Measurements from ENCODE around the gene RAB7A. TPM values are rescaled to one million over a fixed set of nuclear protein-coding genes. Genes with fewer than 3 reads are reported as not detected.
A peak's percentile ranks its signal among the peaks of the same experiment; 100 is the strongest.

The RAB7A gene
- total RNA-seq, 1 experiment from 2014 or later: 172 TPM

DNA sequence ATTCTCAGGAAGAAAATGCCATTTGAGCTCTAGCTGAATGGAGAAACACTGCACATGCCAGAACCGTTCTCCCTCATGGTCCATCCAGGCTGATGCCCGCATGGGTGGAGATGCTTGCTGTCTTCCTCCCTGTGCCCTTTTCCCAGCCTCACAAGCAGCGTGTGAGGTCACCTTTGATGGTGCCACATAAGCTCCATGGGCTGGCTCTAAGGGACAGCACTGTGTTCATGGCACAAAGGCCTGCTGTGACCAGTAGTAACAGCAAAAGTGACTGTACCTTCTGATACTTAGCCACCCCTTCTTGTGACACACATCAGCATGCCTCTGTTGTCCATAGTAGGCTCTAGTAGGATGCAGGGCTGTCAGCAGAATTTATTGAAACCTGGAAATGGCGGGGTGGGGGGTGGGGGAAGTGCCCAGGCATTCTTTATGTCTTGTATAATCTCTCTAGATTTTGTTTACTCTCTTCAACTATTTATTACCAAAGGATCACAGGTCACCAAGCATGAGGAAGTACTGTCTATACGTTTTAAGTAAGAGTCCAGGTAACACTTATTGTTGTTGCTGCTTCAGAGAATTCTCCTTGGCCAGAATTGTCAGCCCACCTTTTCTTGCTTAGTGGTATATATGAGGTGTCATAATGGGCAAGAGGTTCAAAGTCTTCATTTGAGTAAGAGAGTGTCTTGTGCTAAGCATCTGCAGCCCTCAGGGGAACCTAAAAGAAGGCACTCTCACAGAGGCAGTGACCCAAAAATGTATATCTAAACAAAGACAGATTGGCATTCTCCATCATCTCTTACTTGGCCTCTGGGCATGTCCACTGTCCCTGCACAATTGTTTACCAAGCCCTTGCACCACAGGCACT is 56.5 kb downstream of the RAB7A start:
- Mint-ChIP-seq H3K4me1 (ENCODE audit: insufficient read depth, unreplicated experiment) (peaks cover 41% of the 10 kb centered on the region), H3K9me3 (ENCODE audit: unreplicated experiment) (no peaks in the 10 kb centered on the region), H3K4me3 (ENCODE audit: unreplicated experiment) (no peak overlapping the region), H3K27ac (ENCODE audit: low read depth, unreplicated experiment) (no peak overlapping the region), H3K27me3 (ENCODE audit: insufficient read depth, unreplicated experiment) (no peaks in the 10 kb centered on the region), H3K36me3 (ENCODE audit: insufficient read depth, unreplicated experiment) (peaks cover 6% of the 10 kb centered on the region)
- ChIA-PET CTCF (no interaction called here), POLR2A (no interaction called here)
- BruUV-seq (replicated peaks): no TSS peak
- TF ChIP-seq, protein P1, sequence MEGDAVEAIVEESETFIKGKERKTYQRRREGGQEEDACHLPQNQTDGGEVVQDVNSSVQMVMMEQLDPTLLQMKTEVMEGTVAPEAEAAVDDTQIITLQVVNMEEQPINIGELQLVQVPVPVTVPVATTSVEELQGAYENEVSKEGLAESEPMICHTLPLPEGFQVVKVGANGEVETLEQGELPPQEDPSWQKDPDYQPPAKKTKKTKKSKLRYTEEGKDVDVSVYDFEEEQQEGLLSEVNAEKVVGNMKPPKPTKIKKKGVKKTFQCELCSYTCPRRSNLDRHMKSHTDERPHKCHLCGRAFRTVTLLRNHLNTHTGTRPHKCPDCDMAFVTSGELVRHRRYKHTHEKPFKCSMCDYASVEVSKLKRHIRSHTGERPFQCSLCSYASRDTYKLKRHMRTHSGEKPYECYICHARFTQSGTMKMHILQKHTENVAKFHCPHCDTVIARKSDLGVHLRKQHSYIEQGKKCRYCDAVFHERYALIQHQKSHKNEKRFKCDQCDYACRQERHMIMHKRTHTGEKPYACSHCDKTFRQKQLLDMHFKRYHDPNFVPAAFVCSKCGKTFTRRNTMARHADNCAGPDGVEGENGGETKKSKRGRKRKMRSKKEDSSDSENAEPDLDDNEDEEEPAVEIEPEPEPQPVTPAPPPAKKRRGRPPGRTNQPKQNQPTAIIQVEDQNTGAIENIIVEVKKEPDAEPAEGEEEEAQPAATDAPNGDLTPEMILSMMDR (IDR thresholded peaks at IDR 0.05; ENCODE audit: unreplicated experiment): no peak
- DNase-seq (ENCODE audit: unreplicated experiment): no peak
- intact Hi-C loops (cut with micrococcal nuclease): no loop called here

DNA sequence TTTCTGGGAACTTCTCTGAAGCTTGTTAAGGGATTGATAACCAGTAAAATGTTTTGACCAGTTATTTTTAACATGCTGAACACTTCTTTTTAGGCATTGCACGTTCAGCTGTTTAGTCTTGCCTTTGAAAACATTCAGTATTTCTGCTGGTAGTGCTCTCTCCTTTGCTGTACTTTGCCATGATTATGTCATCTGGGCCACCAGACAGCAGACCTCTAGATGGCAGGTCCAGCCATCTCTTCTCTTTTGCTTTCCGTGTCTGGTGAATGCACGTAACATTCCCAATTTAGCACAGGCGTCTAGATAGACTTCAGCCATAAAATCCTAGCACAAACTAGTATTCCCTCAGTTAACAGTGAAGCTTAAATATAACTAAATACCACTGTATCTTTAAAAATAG is 57.8 kb downstream of the RAB7A start:
- H3K4me3 Mint-ChIP-seq (ENCODE audit: unreplicated experiment): no peak overlapping the region
- CTCF ChIA-PET: interaction anchor here (0.6 to 1.2 kb wide), 2 partner anchors 46 to 122 kb away, joined by 3 read pairs; no protein-coding TSS in a partner anchor
- no TSS peak for BruUV-seq (replicated peaks)
- no peaks in the 10 kb centered on the region for H3K27me3 Mint-ChIP-seq (ENCODE audit: insufficient read depth, unreplicated experiment)
- peaks cover 6% of the 10 kb centered on the region for H3K36me3 Mint-ChIP-seq (ENCODE audit: insufficient read depth, unreplicated experiment)
- intact Hi-C loops (cut with micrococcal nuclease): no loop called here
- H3K4me1 Mint-ChIP-seq (ENCODE audit: insufficient read depth, unreplicated experiment): peaks cover 49% of the 10 kb centered on the region
- no peak for DNase-seq (ENCODE audit: unreplicated experiment)
- no peak overlapping the region for H3K27ac Mint-ChIP-seq (ENCODE audit: low read depth, unreplicated experiment)
- no peaks in the 10 kb centered on the region for H3K9me3 Mint-ChIP-seq (ENCODE audit: unreplicated experiment)
- TF ChIP-seq, protein P1 (IDR thresholded peaks at IDR 0.05; ENCODE audit: unreplicated experiment): no peak
- POLR2A ChIA-PET: no interaction called here

DNA sequence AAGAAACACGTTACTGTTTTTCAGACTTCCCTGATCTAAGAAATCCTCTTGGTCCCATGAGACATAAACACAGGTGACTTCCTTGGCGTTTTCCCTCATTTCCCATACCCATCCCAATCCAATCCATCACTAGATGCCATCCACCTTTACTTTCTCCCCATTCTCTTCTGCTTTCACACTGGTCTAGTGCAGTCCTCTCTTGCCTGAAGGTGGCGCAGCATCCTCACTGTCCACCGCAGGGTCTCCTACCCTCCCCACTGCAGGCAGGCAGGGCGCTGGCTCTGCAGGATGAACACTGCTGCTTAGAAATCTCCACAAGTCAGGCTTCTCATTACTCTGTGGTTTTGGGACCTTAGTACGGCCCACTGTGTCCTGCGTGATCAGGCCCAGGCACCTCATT is 58.2 kb downstream of the RAB7A start:
- intact Hi-C loops (cut with micrococcal nuclease): no loop called here
- no TSS peak for BruUV-seq (replicated peaks)
- H3K9me3 Mint-ChIP-seq (ENCODE audit: unreplicated experiment): no peaks in the 10 kb centered on the region
- peak overlapping the region; percentile 5 for H3K27ac Mint-ChIP-seq (ENCODE audit: low read depth, unreplicated experiment)
- H3K27me3 Mint-ChIP-seq (ENCODE audit: insufficient read depth, unreplicated experiment): no peaks in the 10 kb centered on the region
- DNase-seq (ENCODE audit: unreplicated experiment): peak; percentile 49
- ChIA-PET CTCF (interaction anchor here (1.2 kb wide), 1 partner anchor 121 kb away, joined by 3 read pairs; no protein-coding TSS in a partner anchor), POLR2A (no interaction called here)
- peaks cover 6% of the 10 kb centered on the region for H3K36me3 Mint-ChIP-seq (ENCODE audit: insufficient read depth, unreplicated experiment)
- no peak overlapping the region for H3K4me3 Mint-ChIP-seq (ENCODE audit: unreplicated experiment)
- H3K4me1 Mint-ChIP-seq (ENCODE audit: insufficient read depth, unreplicated experiment): peaks cover 48% of the 10 kb centered on the region
- TF ChIP-seq, protein P1 (IDR thresholded peaks at IDR 0.05; ENCODE audit: unreplicated experiment): peak; percentile 15

DNA sequence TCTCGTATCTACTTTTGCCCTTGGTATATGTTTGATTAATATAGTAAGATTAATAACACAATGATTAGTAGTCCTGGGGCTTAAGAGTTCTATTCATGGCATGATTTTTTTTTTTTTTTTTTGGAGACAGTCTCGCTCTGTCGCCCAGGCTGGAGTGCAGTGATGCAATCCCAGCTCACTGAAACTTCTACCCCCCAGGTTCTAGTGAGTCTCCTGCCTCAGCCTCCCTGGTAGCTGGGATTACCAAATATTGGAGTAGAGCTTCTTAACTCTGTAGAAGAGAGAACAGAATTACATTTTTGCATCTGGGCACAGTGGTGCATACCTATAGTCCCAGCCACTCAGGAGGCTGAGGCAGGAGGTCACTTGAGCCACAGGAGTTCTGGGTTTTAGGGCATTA is 58.9 kb downstream of the RAB7A start:
- intact Hi-C loops (cut with micrococcal nuclease): no loop called here
- TF ChIP-seq, protein P1 (IDR thresholded peaks at IDR 0.05; ENCODE audit: unreplicated experiment): no peak
- H3K27ac Mint-ChIP-seq (ENCODE audit: low read depth, unreplicated experiment): peak overlapping the region; percentile 5
- no TSS peak for BruUV-seq (replicated peaks)
- no peaks in the 10 kb centered on the region for H3K27me3 Mint-ChIP-seq (ENCODE audit: insufficient read depth, unreplicated experiment)
- H3K36me3 Mint-ChIP-seq (ENCODE audit: insufficient read depth, unreplicated experiment): peaks cover 6% of the 10 kb centered on the region
- no peaks in the 10 kb centered on the region for H3K9me3 Mint-ChIP-seq (ENCODE audit: unreplicated experiment)
- ChIA-PET CTCF (no interaction called here), POLR2A (no interaction called here)
- H3K4me1 Mint-ChIP-seq (ENCODE audit: insufficient read depth, unreplicated experiment): peaks cover 44% of the 10 kb centered on the region
- no peak for DNase-seq (ENCODE audit: unreplicated experiment)
- H3K4me3 Mint-ChIP-seq (ENCODE audit: unreplicated experiment): no peak overlapping the region
